Articular chondrocyte of knee joint (primary cell): Measurements from ENCODE around the gene TUBD1. TPM values are rescaled to one million over a fixed set of nuclear protein-coding genes. Genes with fewer than 3 reads are reported as not detected.

ENCODE experiments used
- small RNA-seq: library from RNA; depleted of rRNA; stranded (forward); fragments of <200 nt; gene quantifications from one replicate; pipeline ENCODE3, GENCODE V24; 2012
- total RNA-seq: library from RNA; depleted of rRNA; stranded (reverse); fragments of >200 nt; gene quantifications from 2 replicates; pipeline ENCODE4 v1.2.3, GENCODE V29; 2012

The TUBD1 gene
- 6.1 and 7.9 TPM in 2 replicates for total RNA-seq

GRCh38 chr17:59892924-59893675, at the start of gene TUBD1, which contains the start of gene RPS6KB1:
TSS of gene TUBD1 (minus strand) at chr17:59892943. CDS start at chr17:59891002, 1,941 bp downstream.
TSS of gene RPS6KB1 (plus strand) at chr17:59893121. CDS start at chr17:59893185, 64 bp downstream.

Small RNAs within 50 kb of the gene (small RNA-seq; reads per million reads assigned to genes)
- not detected for gene RNU6-450P
- not detected for gene RPS29P21

Other genes with a start within 250 kb of the TUBD1 start
- gene PTRH2, start 185.5 kb downstream of the TUBD1 start, total RNA-seq, result 16.6 and 18.6 TPM in 2 replicates
- gene VMP1, start 185.3 kb downstream of the TUBD1 start, total RNA-seq, result 364 and 450 TPM in 2 replicates
- gene RPS6KB1, start 178 bp upstream of the TUBD1 start, total RNA-seq, result 28.8 and 31.9 TPM in 2 replicates
- 25.7 and 26.2 TPM in 2 replicates for gene RNFT1, start 71.8 kb upstream of the TUBD1 start, total RNA-seq
- 21.6 and 23.2 TPM in 2 replicates for gene HEATR6, start 186.0 kb upstream of the TUBD1 start, total RNA-seq